ENCODE data around the gene DHX16.

GRCh38 chr6:30686908-30687658 is 14.3 kb upstream of the DHX16 start:
- TF ChIP-seq CTCF (IDR thresholded peaks at IDR 0.05): no peak
- no peak for TF ChIP-seq POLR2A (IDR thresholded peaks at IDR 0.05)

Data from lower leg skin (tissue), 3 donors.